MM.1S (cell line): Measurements from ENCODE around the gene GABRG3.

Source experiments
- DNase-seq: peaks from one replicate; pipeline ENCODE4 v3.0.0-alpha.2; 2015
- H2AFZ ChIP-seq: fragments of 300-600 bp; sonication (generic); 2 replicates; pipeline ENCODE4 v1.6.0; 2016; ENCODE audit warnings: antibody characterized with exemption, low read length
- H3F3A ChIP-seq: fragments of 300-600 bp; sonication (generic); 2 replicates; pipeline ENCODE4 v1.6.1; 2016; ENCODE audit warnings: mild to moderate bottlenecking, antibody characterized with exemption, low read length, moderate library complexity, mixed read lengths; ENCODE audit not compliant: insufficient read depth
- H3K27ac ChIP-seq: fragments of 300-600 bp; sonication (generic); 2 replicates; pipeline ENCODE4 v1.5.1; 2016; ENCODE audit warnings: mild to moderate bottlenecking, low read length
- H3K27me3 ChIP-seq: fragments of 300-600 bp; sonication (generic); replicated peaks from 2 replicates; pipeline ENCODE4 v1.6.0; 2016; ENCODE audit warnings: low read length; ENCODE audit not compliant: insufficient read depth
- H3K36me3 ChIP-seq: fragments of 300-600 bp; sonication (generic); replicated peaks from 2 replicates; pipeline ENCODE4 v1.6.1; 2016; ENCODE audit warnings: mild to moderate bottlenecking, low read length, mixed read lengths; ENCODE audit not compliant: insufficient read depth
- H3K4me1 ChIP-seq: fragments of 300-600 bp; sonication (generic); 2 replicates; pipeline ENCODE4 v1.6.1; 2016; ENCODE audit warnings: low read length, mixed read lengths
- H3K4me2 ChIP-seq: fragments of 300-600 bp; sonication (generic); 2 replicates; pipeline ENCODE4 v1.6.0; 2016; ENCODE audit warnings: low read depth, low read length
- H3K4me3 ChIP-seq: fragments of 300-600 bp; sonication (generic); 2 replicates; pipeline ENCODE4 v1.5.1; 2016; ENCODE audit warnings: low read length, mixed read lengths
- H3K79me2 ChIP-seq: fragments of 300-600 bp; sonication (generic); 2 replicates; pipeline ENCODE4 v1.6.1; 2016; ENCODE audit warnings: mixed run types, low read length, mixed read lengths
- H3K9ac ChIP-seq: fragments of 300-600 bp; sonication (generic); 2 replicates; pipeline ENCODE4 v1.6.1; 2016; ENCODE audit warnings: low read length, mixed read lengths
- H3K9me2 ChIP-seq: fragments of 300-600 bp; sonication (generic); replicated peaks from 2 replicates; pipeline ENCODE4 v1.6.1; 2016; ENCODE audit warnings: mild to moderate bottlenecking, low read length, mixed read lengths; ENCODE audit not compliant: insufficient read depth
- H3K9me3 ChIP-seq: fragments of 300-600 bp; sonication (generic); replicated peaks from 2 replicates; pipeline ENCODE4 v1.6.1; 2016; ENCODE audit warnings: mild to moderate bottlenecking, low read length, mixed read lengths; ENCODE audit not compliant: insufficient read depth
- H4K20me1 ChIP-seq: fragments of 300-600 bp; sonication (generic); 2 replicates; pipeline ENCODE4 v1.6.1; 2016; ENCODE audit warnings: mild to moderate bottlenecking, low read length, moderate library complexity, mixed read lengths; ENCODE audit not compliant: insufficient read depth
- CTCF ChIP-seq: fragments of 300-600 bp; sonication (generic); IDR thresholded peaks from 2 replicates; pipeline ENCODE4 v1.5.1; 2016; ENCODE audit warnings: antibody characterized with exemption, low read length, mixed read lengths
- EZH2 ChIP-seq: fragments of 300-600 bp; sonication (generic); optimal IDR thresholded peaks from 2 replicates; pipeline ENCODE3; 2017; ENCODE audit warnings: low read depth, mild to moderate bottlenecking, antibody characterized with exemption, low read length, mixed read lengths
- EZH2phosphoT487 ChIP-seq: fragments of 300-600 bp; sonication (generic); IDR thresholded peaks from 2 replicates; pipeline ENCODE4 v1.6.1; 2018; ENCODE audit warnings: antibody characterized with exemption, low read length

The GABRG3 gene

GRCh38 chr15:27561816-27562215, 590.8 kb downstream of the GABRG3 start:
- H3K79me2 ChIP-seq = no peaks in the 10 kb centered on the region
- no peaks in the 10 kb centered on the region for H3F3A ChIP-seq

GRCh38 chr15:27563765-27564370, 592.9 kb downstream of the GABRG3 start:
- Histone ChIP-seq H3K9me2 (no peaks in the 10 kb centered on the region), H3K27ac (no peak overlapping the region), H3K9me3 (no peaks in the 10 kb centered on the region), H3K9ac (no peak overlapping the region), H4K20me1 (no peaks in the 10 kb centered on the region), H3K27me3 (no peaks in the 10 kb centered on the region), H3K4me3 (no peak overlapping the region), H3K4me1 (peaks cover 5% of the 10 kb centered on the region; the same call in 1 of the 2 replicates), H2AFZ (no peak overlapping the region), H3K4me2 (no peak overlapping the region), H3K79me2 (no peaks in the 10 kb centered on the region), H3F3A (no peaks in the 10 kb centered on the region), H3K36me3 (no peaks in the 10 kb centered on the region)
- no peak for TF ChIP-seq CTCF
- no peak for TF ChIP-seq EZH2
- no peak for TF ChIP-seq EZH2phosphoT487
- no peak for DNase-seq

More at GRCh38 chr15:27561816-27562215, 590.8 kb downstream of the GABRG3 start:
- Histone ChIP-seq H3K4me3 (no peak overlapping the region), H3K9me3 (no peaks in the 10 kb centered on the region), H3K9me2 (no peaks in the 10 kb centered on the region), H2AFZ (no peak overlapping the region), H3K9ac (no peak overlapping the region), H3K27me3 (no peaks in the 10 kb centered on the region), H3K4me1 (peaks cover 5% of the 10 kb centered on the region; the same call in 1 of the 2 replicates), H3K36me3 (no peaks in the 10 kb centered on the region), H3K4me2 (no peak overlapping the region), H4K20me1 (no peaks in the 10 kb centered on the region), H3K27ac (no peak overlapping the region)
- no peak for TF ChIP-seq CTCF
- no peak for TF ChIP-seq EZH2
- TF ChIP-seq EZH2phosphoT487 = no peak
- no peak for DNase-seq

- DNase-seq = no peak
- no peak overlapping the region for H3K27ac ChIP-seq
- no peak overlapping the region for H2AFZ ChIP-seq
- H4K20me1 ChIP-seq = no peaks in the 10 kb centered on the region
- TF ChIP-seq EZH2phosphoT487 (no peak), CTCF (no peak), EZH2 (no peak)
- no peaks in the 10 kb centered on the region for H3K9me3 ChIP-seq
- H3K4me2 ChIP-seq = no peak overlapping the region
- H3K4me3 ChIP-seq = no peak overlapping the region
- H3K79me2 ChIP-seq = no peaks in the 10 kb centered on the region
- H3K4me1 ChIP-seq = peaks cover 5% of the 10 kb centered on the region; the same call in 1 of the 2 replicates
- no peak overlapping the region for H3K9ac ChIP-seq
- H3K9me2 ChIP-seq = no peaks in the 10 kb centered on the region
- no peaks in the 10 kb centered on the region for H3F3A ChIP-seq
- no peaks in the 10 kb centered on the region for H3K36me3 ChIP-seq
- no peaks in the 10 kb centered on the region for H3K27me3 ChIP-seq
These were observed 593.7 kb downstream of the GABRG3 start for GRCh38 chr15:27564656-27565055.
